Panc1 (cell line): ENCODE results near the gene ZSCAN10.

ENCODE experiments used
- POLR2AphosphoS5 ChIP-seq: IDR thresholded peaks from 2 replicates; pipeline ENCODE4 v1.6.1; 2012; ENCODE audit warnings: mild to moderate bottlenecking, low read depth, low read length, moderate library complexity
- TCF7L2 ChIP-seq: IDR thresholded peaks from 2 replicates; pipeline ENCODE4 v1.6.1; 2011; ENCODE audit warnings: mild to moderate bottlenecking, low read depth, low read length, inconsistent platforms
- TF ChIP-seq, protein P1 (sequence below): fragments of 450-650 bp; IDR thresholded peaks from 2 replicates; pipeline ENCODE4 v1.5.1; 2017; ENCODE audit warnings: mild to moderate bottlenecking
- TF ChIP-seq, protein P2 (sequence below), 2 experiments: IDR thresholded peaks; 2 replicates each; pipeline ENCODE4 v1.6.1; 2011 to 2012; ENCODE audit warnings: low read depth in 2 of 2, control low read depth in 1 of 2, low read length in 1 of 2, mild to moderate bottlenecking in 1 of 2, moderate library complexity in 1 of 2; ENCODE audit not compliant: insufficient read depth in 1 of 2

DNA sequence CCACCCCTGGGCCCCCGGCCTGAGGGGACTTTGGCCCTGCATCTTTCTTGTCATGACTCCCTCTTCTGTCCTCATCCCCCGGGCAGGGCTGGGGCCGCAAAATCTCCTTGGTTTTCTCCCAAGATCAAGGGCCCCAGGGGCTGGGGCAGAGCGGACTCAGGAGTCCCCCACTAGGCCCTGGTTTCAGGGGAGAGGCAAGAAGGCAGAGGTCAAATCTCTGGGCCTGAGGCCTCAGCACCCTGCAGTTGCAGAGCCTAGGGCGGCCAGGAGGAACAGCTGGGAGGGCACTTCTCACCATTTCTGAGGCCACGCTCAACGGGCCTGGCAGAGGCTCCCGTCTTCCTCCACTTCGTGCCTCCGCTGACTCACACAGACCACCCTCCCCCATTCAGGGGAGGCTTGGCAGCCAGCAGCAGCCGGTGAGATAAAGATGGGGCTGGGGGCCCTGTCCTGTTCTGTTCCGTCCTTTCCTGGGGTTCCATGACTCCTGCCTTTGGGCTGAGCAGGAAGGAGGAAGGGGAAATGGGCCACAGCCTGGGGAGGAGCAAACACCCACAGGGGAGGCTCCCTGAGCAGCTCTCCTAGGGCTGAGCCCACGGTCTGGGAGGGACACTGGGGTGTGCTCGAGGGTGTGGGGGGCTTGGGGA, 12.4 kb downstream of the ZSCAN10 start:
- TF ChIP-seq, protein P1, sequence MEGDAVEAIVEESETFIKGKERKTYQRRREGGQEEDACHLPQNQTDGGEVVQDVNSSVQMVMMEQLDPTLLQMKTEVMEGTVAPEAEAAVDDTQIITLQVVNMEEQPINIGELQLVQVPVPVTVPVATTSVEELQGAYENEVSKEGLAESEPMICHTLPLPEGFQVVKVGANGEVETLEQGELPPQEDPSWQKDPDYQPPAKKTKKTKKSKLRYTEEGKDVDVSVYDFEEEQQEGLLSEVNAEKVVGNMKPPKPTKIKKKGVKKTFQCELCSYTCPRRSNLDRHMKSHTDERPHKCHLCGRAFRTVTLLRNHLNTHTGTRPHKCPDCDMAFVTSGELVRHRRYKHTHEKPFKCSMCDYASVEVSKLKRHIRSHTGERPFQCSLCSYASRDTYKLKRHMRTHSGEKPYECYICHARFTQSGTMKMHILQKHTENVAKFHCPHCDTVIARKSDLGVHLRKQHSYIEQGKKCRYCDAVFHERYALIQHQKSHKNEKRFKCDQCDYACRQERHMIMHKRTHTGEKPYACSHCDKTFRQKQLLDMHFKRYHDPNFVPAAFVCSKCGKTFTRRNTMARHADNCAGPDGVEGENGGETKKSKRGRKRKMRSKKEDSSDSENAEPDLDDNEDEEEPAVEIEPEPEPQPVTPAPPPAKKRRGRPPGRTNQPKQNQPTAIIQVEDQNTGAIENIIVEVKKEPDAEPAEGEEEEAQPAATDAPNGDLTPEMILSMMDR, result no peak
- no peak for TF ChIP-seq POLR2AphosphoS5
- TF ChIP-seq, protein P2, sequence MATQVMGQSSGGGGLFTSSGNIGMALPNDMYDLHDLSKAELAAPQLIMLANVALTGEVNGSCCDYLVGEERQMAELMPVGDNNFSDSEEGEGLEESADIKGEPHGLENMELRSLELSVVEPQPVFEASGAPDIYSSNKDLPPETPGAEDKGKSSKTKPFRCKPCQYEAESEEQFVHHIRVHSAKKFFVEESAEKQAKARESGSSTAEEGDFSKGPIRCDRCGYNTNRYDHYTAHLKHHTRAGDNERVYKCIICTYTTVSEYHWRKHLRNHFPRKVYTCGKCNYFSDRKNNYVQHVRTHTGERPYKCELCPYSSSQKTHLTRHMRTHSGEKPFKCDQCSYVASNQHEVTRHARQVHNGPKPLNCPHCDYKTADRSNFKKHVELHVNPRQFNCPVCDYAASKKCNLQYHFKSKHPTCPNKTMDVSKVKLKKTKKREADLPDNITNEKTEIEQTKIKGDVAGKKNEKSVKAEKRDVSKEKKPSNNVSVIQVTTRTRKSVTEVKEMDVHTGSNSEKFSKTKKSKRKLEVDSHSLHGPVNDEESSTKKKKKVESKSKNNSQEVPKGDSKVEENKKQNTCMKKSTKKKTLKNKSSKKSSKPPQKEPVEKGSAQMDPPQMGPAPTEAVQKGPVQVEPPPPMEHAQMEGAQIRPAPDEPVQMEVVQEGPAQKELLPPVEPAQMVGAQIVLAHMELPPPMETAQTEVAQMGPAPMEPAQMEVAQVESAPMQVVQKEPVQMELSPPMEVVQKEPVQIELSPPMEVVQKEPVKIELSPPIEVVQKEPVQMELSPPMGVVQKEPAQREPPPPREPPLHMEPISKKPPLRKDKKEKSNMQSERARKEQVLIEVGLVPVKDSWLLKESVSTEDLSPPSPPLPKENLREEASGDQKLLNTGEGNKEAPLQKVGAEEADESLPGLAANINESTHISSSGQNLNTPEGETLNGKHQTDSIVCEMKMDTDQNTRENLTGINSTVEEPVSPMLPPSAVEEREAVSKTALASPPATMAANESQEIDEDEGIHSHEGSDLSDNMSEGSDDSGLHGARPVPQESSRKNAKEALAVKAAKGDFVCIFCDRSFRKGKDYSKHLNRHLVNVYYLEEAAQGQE (IDR thresholded peaks at IDR 0.05; ENCODE audit: insufficient read depth in 1 of 2, low read depth in 2 of 2, low read length in 1 of 2), result no peak
- no peak for TF ChIP-seq TCF7L2
